Prostate gland (tissue), 2 donors: ENCODE measurements around the gene PPP2R5B.

Experiments used
- POLR2A ChIP-seq: fragments of 450-650 bp; IDR thresholded peaks from one replicate; pipeline ENCODE4 v1.6.1; 2016; ENCODE audit warnings: antibody characterized with exemption, mild to moderate bottlenecking
- TF ChIP-seq, protein P1 (sequence below), 4 experiments: fragments of 200-600 bp in 2 of 4; fragments of 450-650 bp in 2 of 4; sonication (generic) in 2 of 4; IDR thresholded peaks; 1 replicate in 3 of 4; 2 replicates in 1 of 4; pipeline ENCODE4 v1.5.1; 2016 to 2019; ENCODE audit warnings: antibody characterized with exemption in 4 of 4, mild to moderate bottlenecking in 2 of 4, moderate library complexity in 2 of 4

- TF ChIP-seq, protein P1, sequence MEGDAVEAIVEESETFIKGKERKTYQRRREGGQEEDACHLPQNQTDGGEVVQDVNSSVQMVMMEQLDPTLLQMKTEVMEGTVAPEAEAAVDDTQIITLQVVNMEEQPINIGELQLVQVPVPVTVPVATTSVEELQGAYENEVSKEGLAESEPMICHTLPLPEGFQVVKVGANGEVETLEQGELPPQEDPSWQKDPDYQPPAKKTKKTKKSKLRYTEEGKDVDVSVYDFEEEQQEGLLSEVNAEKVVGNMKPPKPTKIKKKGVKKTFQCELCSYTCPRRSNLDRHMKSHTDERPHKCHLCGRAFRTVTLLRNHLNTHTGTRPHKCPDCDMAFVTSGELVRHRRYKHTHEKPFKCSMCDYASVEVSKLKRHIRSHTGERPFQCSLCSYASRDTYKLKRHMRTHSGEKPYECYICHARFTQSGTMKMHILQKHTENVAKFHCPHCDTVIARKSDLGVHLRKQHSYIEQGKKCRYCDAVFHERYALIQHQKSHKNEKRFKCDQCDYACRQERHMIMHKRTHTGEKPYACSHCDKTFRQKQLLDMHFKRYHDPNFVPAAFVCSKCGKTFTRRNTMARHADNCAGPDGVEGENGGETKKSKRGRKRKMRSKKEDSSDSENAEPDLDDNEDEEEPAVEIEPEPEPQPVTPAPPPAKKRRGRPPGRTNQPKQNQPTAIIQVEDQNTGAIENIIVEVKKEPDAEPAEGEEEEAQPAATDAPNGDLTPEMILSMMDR (IDR thresholded peaks at IDR 0.05): no peak
- TF ChIP-seq POLR2A: no peak
Observed at GRCh38 chr11:64892411-64892831, 32.1 kb upstream of the PPP2R5B start.
